Measurements from ENCODE around the gene MLC1. TPM values are rescaled to one million over a fixed set of nuclear protein-coding genes. Genes with fewer than 3 reads are reported as not detected.

The MLC1 gene
- total RNA-seq, 1 donor from 2014 or later, result not detected

- Histone ChIP-seq H3K4me3 (ENCODE audit: low read depth, low read length) (no peak overlapping the region), H3K27me3 (ENCODE audit: control insufficient read depth, insufficient read depth, low read length) (peaks cover 6% of the 10 kb centered on the region), H3K36me3 (ENCODE audit: control insufficient read depth, insufficient read depth, low read length) (no peaks in the 10 kb centered on the region)
- no peak for TF ChIP-seq CTCF (IDR thresholded peaks at IDR 0.05; ENCODE audit: insufficient read depth, low read length, severe bottlenecking)
- FAIRE-seq, result no peak
- no peak for DNase-seq (ENCODE audit: low read depth)
These were observed 3.6 kb downstream of the MLC1 start for GRCh38 chr22:50081426-50082196.

- no peak for DNase-seq (ENCODE audit: low read depth)
- peaks cover 4% of the 10 kb centered on the region for H3K27me3 ChIP-seq (ENCODE audit: control insufficient read depth, insufficient read depth, low read length)
- no peaks in the 10 kb centered on the region for H3K36me3 ChIP-seq (ENCODE audit: control insufficient read depth, insufficient read depth, low read length)
- TF ChIP-seq CTCF (IDR thresholded peaks at IDR 0.05; ENCODE audit: insufficient read depth, low read length, severe bottlenecking), result no peak
- H3K4me3 ChIP-seq (ENCODE audit: low read depth, low read length), result no peak overlapping the region
- no peak for FAIRE-seq
These were observed 5.2 kb downstream of the MLC1 start for GRCh38 chr22:50080077-50080465.

- no peaks in the 10 kb centered on the region for H3K36me3 ChIP-seq (ENCODE audit: control insufficient read depth, insufficient read depth, low read length)
- DNase-seq (ENCODE audit: low read depth), result no peak
- H3K4me3 ChIP-seq (ENCODE audit: low read depth, low read length), result no peak overlapping the region
- no peak for FAIRE-seq
- H3K27me3 ChIP-seq (ENCODE audit: control insufficient read depth, insufficient read depth, low read length), result peaks cover 4% of the 10 kb centered on the region
- no peak for TF ChIP-seq CTCF (IDR thresholded peaks at IDR 0.05; ENCODE audit: insufficient read depth, low read length, severe bottlenecking)
These were observed 6.5 kb downstream of the MLC1 start for GRCh38 chr22:50078761-50079160.

- TF ChIP-seq CTCF (IDR thresholded peaks at IDR 0.05; ENCODE audit: insufficient read depth, low read length, severe bottlenecking), result no peak
- Histone ChIP-seq H3K4me3 (ENCODE audit: low read depth, low read length) (no peak overlapping the region), H3K27me3 (ENCODE audit: control insufficient read depth, insufficient read depth, low read length) (peaks cover 4% of the 10 kb centered on the region), H3K36me3 (ENCODE audit: control insufficient read depth, insufficient read depth, low read length) (no peaks in the 10 kb centered on the region)
- FAIRE-seq (no peak), DNase-seq (ENCODE audit: low read depth) (no peak)
These were observed 7.0 kb downstream of the MLC1 start for GRCh38 chr22:50078246-50078645.

- no peak overlapping the region for H3K4me3 ChIP-seq (ENCODE audit: low read depth, low read length)
- FAIRE-seq (no peak), DNase-seq (ENCODE audit: low read depth) (no peak)
- H3K27me3 ChIP-seq (ENCODE audit: control insufficient read depth, insufficient read depth, low read length), result peaks cover 2% of the 10 kb centered on the region
- no peaks in the 10 kb centered on the region for H3K36me3 ChIP-seq (ENCODE audit: control insufficient read depth, insufficient read depth, low read length)
- TF ChIP-seq CTCF (IDR thresholded peaks at IDR 0.05; ENCODE audit: insufficient read depth, low read length, severe bottlenecking), result no peak
These were observed 8.3 kb downstream of the MLC1 start for GRCh38 chr22:50076646-50077535.
